GM12873 (cell line): Measurements from ENCODE around the gene NCOA7.

Experiments
- TF ChIP-seq, protein P1 (sequence below): IDR thresholded peaks from 2 replicates; pipeline ENCODE4 v1.5.1; 2012; ENCODE audit warnings: low read depth, mild to moderate bottlenecking, moderate library complexity, low read length, control low read depth; ENCODE audit not compliant: insufficient read depth; ENCODE audit errors: missing control alignments

NCOA7 gene

DNA sequence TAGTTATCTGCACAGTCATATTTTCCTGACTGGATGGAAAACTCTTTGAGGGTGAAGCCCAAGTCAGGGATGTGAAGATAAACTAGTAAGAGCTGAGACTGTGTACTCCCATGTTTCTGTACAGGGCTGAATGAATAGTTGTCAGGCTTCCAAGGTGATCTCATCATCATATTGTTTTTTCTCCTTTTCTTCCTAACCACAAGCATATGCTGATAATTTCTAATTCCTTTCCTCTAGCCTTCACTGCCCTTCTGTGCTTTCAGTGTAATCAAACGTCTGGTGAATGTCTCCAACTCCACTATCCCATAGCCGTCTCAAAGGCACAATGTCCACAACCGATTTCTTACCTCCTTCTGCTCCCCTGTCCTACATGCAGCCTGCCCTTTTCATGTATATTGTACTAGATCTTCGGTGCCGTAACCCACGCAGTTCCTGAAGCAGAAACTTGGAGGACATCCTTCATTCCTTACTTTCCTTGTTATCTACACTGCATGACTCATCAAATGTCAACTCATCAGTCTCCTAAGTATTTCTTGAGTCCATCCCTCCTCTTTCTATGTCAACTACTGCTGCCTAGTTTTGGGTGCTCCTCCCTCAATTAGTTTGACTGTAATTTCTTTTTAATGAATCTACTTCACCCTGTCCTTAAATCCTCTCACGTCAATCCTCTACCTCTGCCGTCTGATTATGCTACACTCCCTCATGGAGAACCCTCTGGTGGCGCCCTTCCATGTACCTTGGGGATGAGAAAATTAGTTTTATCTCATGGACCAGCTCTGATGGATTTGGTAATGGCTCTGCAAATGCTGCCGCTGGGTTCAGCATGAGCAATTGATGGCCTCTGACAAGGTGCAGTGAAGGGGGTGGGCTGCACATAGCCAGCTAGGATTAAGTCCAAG, 21.9 kb downstream of the NCOA7 start:
- TF ChIP-seq, protein P1, sequence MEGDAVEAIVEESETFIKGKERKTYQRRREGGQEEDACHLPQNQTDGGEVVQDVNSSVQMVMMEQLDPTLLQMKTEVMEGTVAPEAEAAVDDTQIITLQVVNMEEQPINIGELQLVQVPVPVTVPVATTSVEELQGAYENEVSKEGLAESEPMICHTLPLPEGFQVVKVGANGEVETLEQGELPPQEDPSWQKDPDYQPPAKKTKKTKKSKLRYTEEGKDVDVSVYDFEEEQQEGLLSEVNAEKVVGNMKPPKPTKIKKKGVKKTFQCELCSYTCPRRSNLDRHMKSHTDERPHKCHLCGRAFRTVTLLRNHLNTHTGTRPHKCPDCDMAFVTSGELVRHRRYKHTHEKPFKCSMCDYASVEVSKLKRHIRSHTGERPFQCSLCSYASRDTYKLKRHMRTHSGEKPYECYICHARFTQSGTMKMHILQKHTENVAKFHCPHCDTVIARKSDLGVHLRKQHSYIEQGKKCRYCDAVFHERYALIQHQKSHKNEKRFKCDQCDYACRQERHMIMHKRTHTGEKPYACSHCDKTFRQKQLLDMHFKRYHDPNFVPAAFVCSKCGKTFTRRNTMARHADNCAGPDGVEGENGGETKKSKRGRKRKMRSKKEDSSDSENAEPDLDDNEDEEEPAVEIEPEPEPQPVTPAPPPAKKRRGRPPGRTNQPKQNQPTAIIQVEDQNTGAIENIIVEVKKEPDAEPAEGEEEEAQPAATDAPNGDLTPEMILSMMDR = no peak

DNA sequence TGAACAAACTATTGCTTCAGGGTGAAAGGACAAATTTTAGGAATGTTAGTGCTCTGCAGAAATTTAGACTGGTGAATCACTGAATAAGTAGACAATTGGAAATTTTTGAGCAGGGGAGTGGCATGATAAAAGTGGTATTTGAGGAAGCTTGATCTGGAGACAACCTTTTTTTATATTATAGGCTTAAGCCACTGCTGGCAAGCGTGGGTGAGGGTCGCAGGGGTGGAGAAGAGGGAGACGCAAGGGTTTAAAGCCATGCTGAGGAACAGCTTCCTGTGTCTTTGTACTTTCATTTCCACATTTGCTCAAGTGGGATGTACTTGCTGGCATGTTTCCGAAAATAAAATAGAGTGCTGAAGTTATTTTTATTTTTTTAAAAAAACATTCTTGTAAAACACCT, 23.7 kb downstream of the NCOA7 start:
- TF ChIP-seq, protein P1 = no peak

DNA sequence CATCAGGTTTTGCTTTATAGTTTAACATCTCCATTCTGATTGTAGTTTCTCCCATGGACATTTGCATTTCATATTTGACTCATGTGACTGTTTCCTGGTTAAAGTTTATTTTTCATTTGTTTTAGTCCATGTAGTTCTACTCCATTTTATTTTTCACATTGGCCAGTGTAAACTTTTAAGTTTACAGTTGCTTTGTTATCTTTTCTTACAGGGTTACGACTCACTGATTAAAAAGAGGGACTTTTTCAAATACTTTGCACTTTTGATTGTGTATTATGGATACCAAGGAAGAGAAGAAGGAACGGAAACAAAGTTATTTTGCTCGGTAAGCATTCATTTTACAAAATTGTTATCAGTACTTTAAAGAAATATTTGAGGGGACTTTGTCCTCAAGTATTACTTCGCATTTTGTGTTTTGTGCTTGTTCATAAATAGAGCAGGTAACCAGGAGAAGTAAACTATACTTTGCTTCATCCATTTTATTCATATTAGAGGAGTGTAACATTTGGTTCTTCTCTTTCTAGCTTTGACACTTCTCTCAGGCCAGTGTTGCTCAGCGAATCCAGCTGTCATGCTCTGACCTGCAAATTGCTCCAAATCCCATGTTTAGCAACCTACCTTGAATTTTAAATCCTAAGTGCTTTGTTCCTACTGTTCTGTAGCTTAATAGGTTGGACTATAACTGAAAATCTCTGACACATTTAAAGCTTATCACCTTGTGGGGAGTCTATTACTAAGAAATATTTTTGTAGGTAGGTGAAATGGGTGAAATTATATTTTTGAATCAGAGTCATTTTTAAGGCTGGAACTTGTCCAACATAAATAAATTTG, 24.5 kb downstream of the NCOA7 start:
- TF ChIP-seq, protein P1 = no peak

DNA sequence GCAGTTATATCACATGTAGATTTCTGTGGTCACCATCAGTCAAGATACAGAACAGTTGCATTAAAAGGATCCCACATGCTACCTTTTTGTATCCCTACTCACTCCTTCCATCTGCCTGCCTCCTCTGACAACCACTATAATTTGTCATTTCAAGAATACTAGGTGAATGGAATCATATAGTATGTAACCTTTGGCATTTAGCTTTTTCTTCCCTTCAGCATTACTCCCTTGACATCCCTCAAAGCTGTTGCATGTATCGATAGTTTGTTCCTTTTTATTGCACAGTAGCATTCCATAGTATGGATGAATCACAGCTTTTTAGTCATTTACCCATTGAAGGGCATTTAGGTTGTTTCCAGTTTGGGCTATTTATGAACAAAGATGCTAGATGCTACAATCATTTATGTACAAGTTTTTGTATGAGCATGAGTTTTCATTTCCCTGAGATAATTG, 26.1 kb downstream of the NCOA7 start:
- TF ChIP-seq, protein P1 = no peak

DNA sequence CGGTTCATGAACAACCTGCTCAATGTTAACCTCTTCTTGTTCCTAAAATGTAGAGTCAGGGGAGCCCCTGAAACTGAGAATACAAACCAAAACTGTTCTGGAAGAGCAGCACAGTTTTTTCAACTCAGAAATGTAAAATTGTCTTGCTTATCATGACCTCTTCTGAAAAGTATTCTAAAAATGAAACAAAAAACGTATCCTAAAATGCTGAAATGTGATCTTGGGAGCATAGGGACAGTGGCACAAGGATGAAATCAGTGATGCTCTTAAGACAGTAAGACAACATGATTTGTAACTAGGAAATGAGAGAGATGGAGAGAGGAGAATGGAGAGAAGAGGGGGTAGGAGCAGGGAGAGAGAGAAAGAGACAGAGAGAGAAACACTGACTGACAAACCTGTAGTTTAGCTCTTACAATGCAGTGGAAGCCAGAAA, 27.5 kb downstream of the NCOA7 start:
- TF ChIP-seq, protein P1 = no peak

DNA sequence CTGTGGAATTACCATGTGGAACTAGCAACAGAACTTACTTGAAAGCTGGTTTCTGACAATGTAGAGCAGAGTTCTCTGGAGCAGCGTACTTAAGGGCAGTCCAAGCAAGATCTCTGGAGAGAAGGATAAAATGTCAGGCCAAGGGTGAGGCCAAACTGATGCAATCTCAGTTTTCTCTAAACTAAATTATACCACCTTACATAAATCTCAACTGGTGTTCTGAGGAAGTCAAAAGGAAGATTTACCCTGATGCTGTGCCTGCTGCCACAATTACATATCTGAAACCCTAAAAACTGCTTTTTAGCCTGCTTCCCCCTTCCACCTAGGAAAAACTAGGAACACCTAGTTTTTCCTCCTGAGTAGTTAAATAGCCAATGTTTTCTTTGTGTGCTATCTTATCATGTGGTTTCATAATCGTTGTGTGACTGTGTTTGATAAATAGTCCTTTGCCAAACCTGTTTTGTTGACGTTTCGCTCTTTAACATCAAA, 28.1 kb downstream of the NCOA7 start:
- TF ChIP-seq, protein P1 = no peak
